Inferior parietal cortex (tissue), 1 donor: Measurements from ENCODE around the gene NRXN2.

ENCODE experiments used
- DNase-seq: peaks from one replicate; pipeline ENCODE4 v3.0.0-alpha.2; 2016; ENCODE audit errors: extremely low spot score

Gene NRXN2

GRCh38 chr11:64721359-64721699 is 1.7 kb downstream of the NRXN2 start:
- no peak for DNase-seq

- DNase-seq: no peak
Observed at GRCh38 chr11:64720640-64721358, 2.2 kb downstream of the NRXN2 start.

- no peak for DNase-seq
Observed at GRCh38 chr11:64720167-64720566, 2.8 kb downstream of the NRXN2 start.

- DNase-seq: no peak
Observed at GRCh38 chr11:64719406-64719805, 3.6 kb downstream of the NRXN2 start.

GRCh38 chr11:64718780-64719124 is 4.2 kb downstream of the NRXN2 start:
- DNase-seq: no peak

GRCh38 chr11:64718084-64718779 is 4.8 kb downstream of the NRXN2 start:
- DNase-seq: no peak

GRCh38 chr11:64717268-64717578 is 5.8 kb downstream of the NRXN2 start:
- no peak for DNase-seq

- no peak for DNase-seq
Observed at GRCh38 chr11:64716473-64717267, 6.3 kb downstream of the NRXN2 start.

GRCh38 chr11:64715756-64716472 is 7.1 kb downstream of the NRXN2 start:
- no peak for DNase-seq

- no peak for DNase-seq
Observed at GRCh38 chr11:64715110-64715509, 7.9 kb downstream of the NRXN2 start.

- DNase-seq: no peak
Observed at GRCh38 chr11:64714666-64715065, 8.3 kb downstream of the NRXN2 start.

GRCh38 chr11:64713781-64714363 is 9.1 kb downstream of the NRXN2 start:
- no peak for DNase-seq

- DNase-seq: no peak
Observed at GRCh38 chr11:64713016-64713707, 9.8 kb downstream of the NRXN2 start.

GRCh38 chr11:64712430-64713015 is 10.5 kb downstream of the NRXN2 start:
- DNase-seq: no peak

GRCh38 chr11:64711956-64712362 is 11.0 kb downstream of the NRXN2 start:
- no peak for DNase-seq

GRCh38 chr11:64711138-64711955 is 11.7 kb downstream of the NRXN2 start:
- no peak for DNase-seq

- DNase-seq: no peak
Observed at GRCh38 chr11:64710418-64711137, 12.4 kb downstream of the NRXN2 start.

- DNase-seq: no peak
Observed at GRCh38 chr11:64705501-64705900, 17.5 kb downstream of the NRXN2 start.

- DNase-seq: no peak
Observed at GRCh38 chr11:64703048-64703447, 19.9 kb downstream of the NRXN2 start.
